HG02798 (cell line): Measurements from ENCODE around the gene DEPP1.
A peak's percentile ranks its signal among the peaks of the same experiment; 100 is the strongest.

Source experiments
- ATAC-seq: cut with Tn5 transposase; IDR thresholded peaks from one replicate; pipeline ENCODE4 v1.9.1; 2021; ENCODE audit warnings: mild to moderate bottlenecking; ENCODE audit not compliant: unreplicated experiment, poor library complexity

Gene DEPP1

GRCh38 chr10:44980309-44981171 is 1.9 kb upstream of the DEPP1 start:
- peak; percentile 32 for ATAC-seq

GRCh38 chr10:44979281-44980191 is 927 bp upstream of the DEPP1 start:
- no peak for ATAC-seq

GRCh38 chr10:44978213-44978569 is 418 bp downstream of the DEPP1 start:
- ATAC-seq: no peak

GRCh38 chr10:44977287-44978212 is 1.1 kb downstream of the DEPP1 start:
- no peak for ATAC-seq

GRCh38 chr10:44976352-44977198 is 2.0 kb downstream of the DEPP1 start:
- ATAC-seq: no peak

GRCh38 chr10:44975431-44976331 is 2.9 kb downstream of the DEPP1 start:
- ATAC-seq: no peak

- peak; percentile 71 for ATAC-seq
Observed at GRCh38 chr10:44974628-44975430, 3.8 kb downstream of the DEPP1 start.

GRCh38 chr10:44974082-44974627 is 4.5 kb downstream of the DEPP1 start:
- no peak for ATAC-seq

GRCh38 chr10:44973323-44974081 is 5.1 kb downstream of the DEPP1 start:
- ATAC-seq: no peak

GRCh38 chr10:44972874-44973306 is 5.7 kb downstream of the DEPP1 start:
- no peak for ATAC-seq

- ATAC-seq: no peak
Observed at GRCh38 chr10:44971935-44972757, 6.5 kb downstream of the DEPP1 start.

- no peak for ATAC-seq
Observed at GRCh38 chr10:44971434-44971833, 7.2 kb downstream of the DEPP1 start.

GRCh38 chr10:44970812-44971395 is 7.7 kb downstream of the DEPP1 start:
- ATAC-seq: no peak

GRCh38 chr10:44969854-44970253 is 8.8 kb downstream of the DEPP1 start:
- no peak for ATAC-seq
